ENCODE data around the gene KRTAP4-8. TPM values are rescaled to one million over a fixed set of nuclear protein-coding genes. Genes with fewer than 3 reads are reported as not detected.
"Not testable (repeated sequence)": the region's sequence is repeated elsewhere in the genome, so short reads cannot be mapped to it uniquely, and the experiment has no call there.

Gene KRTAP4-8
- total and polyA plus RNA-seq, 2 donors (not counting 1 experiment from before 2014, with no cell fraction given): not detected

GRCh38 chr17:41121742-41122141 lies 23.8 kb upstream of the KRTAP4-8 start:
- no peak overlapping the region for H3K9ac ChIP-seq (ENCODE audit: low read length)
- H3K9me3 Mint-ChIP-seq (ENCODE audit: insufficient read depth): no peaks in the 10 kb centered on the region
- H3K27ac ChIP-seq (ENCODE audit: low read length in 2 of 2): no peak overlapping the region
- no peaks in the 10 kb centered on the region for H3K36me3 ChIP-seq (replicated peaks in 1 of 2; ENCODE audit: control extremely low read depth in 1 of 2, control insufficient read depth in 1 of 2, extremely low read depth in 1 of 2, insufficient read depth in 2 of 2, low read length in 1 of 2)
- ChIA-PET CTCF (no interaction called here), POLR2A (no interaction called here)
- H3K9me3 ChIP-seq (ENCODE audit: control extremely low read depth in 1 of 3, control insufficient read depth in 2 of 3, insufficient read depth in 1 of 3, low read length in 2 of 3): peaks cover 0 to 5% (median 3%) of the 10 kb centered on the region in 3 donors
- peaks cover 13% of the 10 kb centered on the region for H3K27me3 Mint-ChIP-seq
- no peak overlapping the region for H3K4me3 Mint-ChIP-seq
- ATAC-seq (ENCODE audit: low read depth) (no peak), DNase-seq (no peak)
- no peak for TF ChIP-seq CTCF (IDR thresholded peaks at IDR 0.05)
- TF ChIP-seq EZH2 (IDR thresholded peaks at IDR 0.05; ENCODE audit: borderline replicate concordance, insufficient read depth, low read depth, low read length, poor library complexity, severe bottlenecking): no peak
- no peaks in the 10 kb centered on the region for H3K79me2 ChIP-seq (ENCODE audit: control insufficient read depth, insufficient read depth, low read length)
- H3K27me3 ChIP-seq (replicated peaks in 1 of 4; ENCODE audit: control extremely low read depth in 1 of 4, control insufficient read depth in 3 of 4, insufficient read depth in 4 of 4, low read length in 3 of 4): no peaks in the 10 kb centered on the region
- peaks cover 30% of the 10 kb centered on the region for H3K4me1 Mint-ChIP-seq
- H3K4me3 ChIP-seq (ENCODE audit: control extremely low read depth in 1 of 5, extremely low read depth in 1 of 5, insufficient read depth in 1 of 5, low read depth in 2 of 5, low read length in 4 of 5): no peak overlapping the region
- H2AFZ ChIP-seq (ENCODE audit: insufficient read depth, low read depth, low read length, poor library complexity, severe bottlenecking): no peak overlapping the region
- no peak overlapping the region for H3K4me2 ChIP-seq (replicated peaks; ENCODE audit: low read depth, low read length, poor library complexity, severe bottlenecking)
- H3K4me1 ChIP-seq (ENCODE audit: control insufficient read depth in 2 of 2, insufficient read depth in 2 of 2, low read length in 2 of 2): peaks cover 56 to 63% of the 10 kb centered on the region in 2 donors
- 100% methylated on average over 1 of the region's 2 CpGs for WGBS (ENCODE audit: insufficient coverage)
- no peak overlapping the region for H3K27ac Mint-ChIP-seq
- no peaks in the 10 kb centered on the region for H4K20me1 ChIP-seq (ENCODE audit: control insufficient read depth, insufficient read depth, low read length, poor library complexity, severe bottlenecking)
- intact Hi-C loops (cut with micrococcal nuclease): loop anchor here (5.0 kb wide), 1 partner anchor 186 kb away; the partner anchor contains the start of gene KRTAP16-1

GRCh38 chr17:41119696-41120690 lies 22.1 kb upstream of the KRTAP4-8 start:
- H3K27ac ChIP-seq (ENCODE audit: low read length in 2 of 2): peak overlapping the region; percentile 93 to 97
- WGBS (ENCODE audit: insufficient coverage): 100% methylated on average over 1 of the region's 11 CpGs

More at GRCh38 chr17:41119696-41120690, 22.1 kb upstream of the KRTAP4-8 start:
- Histone ChIP-seq H3K4me3 (ENCODE audit: control extremely low read depth in 1 of 5, extremely low read depth in 1 of 5, insufficient read depth in 1 of 5, low read depth in 2 of 5, low read length in 4 of 5) (peak overlapping the region in 2 of 5 experiments; percentile 25 to 50), H3K4me2 (replicated peaks; ENCODE audit: low read depth, low read length, poor library complexity, severe bottlenecking) (peak overlapping the region; percentile 57), H3K9ac (ENCODE audit: low read length) (peak overlapping the region; percentile 30), H3K4me1 (ENCODE audit: control insufficient read depth in 2 of 2, insufficient read depth in 2 of 2, low read length in 2 of 2) (peaks cover 64 to 77% of the 10 kb centered on the region in 2 donors)
- not testable (repeated sequence) for H3K36me3 ChIP-seq (replicated peaks in 1 of 2; ENCODE audit: control extremely low read depth in 1 of 2, control insufficient read depth in 1 of 2, extremely low read depth in 1 of 2, insufficient read depth in 2 of 2, low read length in 1 of 2); H2AFZ ChIP-seq (ENCODE audit: insufficient read depth, low read depth, low read length, poor library complexity, severe bottlenecking); H3K27me3 ChIP-seq (replicated peaks in 1 of 4; ENCODE audit: control extremely low read depth in 1 of 4, control insufficient read depth in 3 of 4, insufficient read depth in 4 of 4, low read length in 3 of 4); H3K9me3 Mint-ChIP-seq (ENCODE audit: insufficient read depth); H3K27me3 Mint-ChIP-seq; H4K20me1 ChIP-seq (ENCODE audit: control insufficient read depth, insufficient read depth, low read length, poor library complexity, severe bottlenecking); H3K79me2 ChIP-seq (ENCODE audit: control insufficient read depth, insufficient read depth, low read length); H3K9me3 ChIP-seq (ENCODE audit: control extremely low read depth in 1 of 3, control insufficient read depth in 2 of 3, insufficient read depth in 1 of 3, low read length in 2 of 3)
- ChIA-PET POLR2A (interaction anchor here (0.8 kb wide), 1 partner anchor 102 kb away, joined by 3 read pairs; no protein-coding TSS in a partner anchor), CTCF (interaction anchor here (1.6 kb wide), 1 partner anchor 202 kb away, joined by 5 read pairs; no protein-coding TSS in a partner anchor)
- Mint-ChIP-seq H3K4me1 (peaks cover 40% of the 10 kb centered on the region), H3K27ac (peak overlapping the region; percentile 87), H3K4me3 (peak overlapping the region; percentile 46)
- ATAC-seq (ENCODE audit: low read depth) (peak; percentile 69), DNase-seq (peak; percentile 71)
- intact Hi-C loops (cut with micrococcal nuclease): loop anchor here (5.0 kb wide), 2 partner anchors 57 to 187 kb away; partner anchors contain the start of genes KRTAP16-1 and KRTAP4-2
